Measurements from ENCODE around the gene TSPEAR.
"Not testable (repeated sequence)": the region's sequence is repeated elsewhere in the genome, so short reads cannot be mapped to it uniquely, and the experiment has no call there.

TSPEAR gene

GRCh38 chr21:44694776-44695175, 16.6 kb downstream of the TSPEAR start:
- Histone ChIP-seq H2AFZ (ENCODE audit: low read depth, low read length, severe bottlenecking) (no peak overlapping the region), H4K20me1 (ENCODE audit: low read depth, low read length) (no peaks in the 10 kb centered on the region), H3F3A (ENCODE audit: insufficient read depth) (no peaks in the 10 kb centered on the region), H3K79me2 (ENCODE audit: insufficient read depth, low read length) (no peaks in the 10 kb centered on the region), H3K27me3 (ENCODE audit: low read length) (no peaks in the 10 kb centered on the region), H3K4me2 (ENCODE audit: low read depth, low read length, poor library complexity, severe bottlenecking) (no peak overlapping the region), H3K9me3 (ENCODE audit: insufficient read depth, low read length) (no peaks in the 10 kb centered on the region), H3K9ac (ENCODE audit: low read length) (no peak overlapping the region), H3K27ac (ENCODE audit: low read depth, low read length) (no peak overlapping the region), H3K36me3 (ENCODE audit: low read length) (no peaks in the 10 kb centered on the region), H3K4me3 (ENCODE audit: insufficient read depth, low read length, poor library complexity, severe bottlenecking) (no peak overlapping the region), H3K9me2 (replicated peaks; ENCODE audit: insufficient read depth, low read length) (no peaks in the 10 kb centered on the region)
- TF ChIP-seq CTCF (IDR thresholded peaks at IDR 0.05; ENCODE audit: insufficient read depth, low read length, poor library complexity, severe bottlenecking), result no peak
- TF ChIP-seq EZH2phosphoT487 (conservative IDR thresholded peaks at IDR 0.05; ENCODE audit: low read length), result no peak

- Histone ChIP-seq H3K9ac (ENCODE audit: low read length) (no peak overlapping the region), H3K4me2 (ENCODE audit: low read depth, low read length, poor library complexity, severe bottlenecking) (no peak overlapping the region), H3K9me2 (replicated peaks; ENCODE audit: insufficient read depth, low read length) (no peaks in the 10 kb centered on the region), H3K79me2 (ENCODE audit: insufficient read depth, low read length) (no peaks in the 10 kb centered on the region), H4K20me1 (ENCODE audit: low read depth, low read length) (no peaks in the 10 kb centered on the region), H3K36me3 (ENCODE audit: low read length) (no peaks in the 10 kb centered on the region), H3F3A (ENCODE audit: insufficient read depth) (no peaks in the 10 kb centered on the region), H3K27me3 (ENCODE audit: low read length) (no peaks in the 10 kb centered on the region), H2AFZ (ENCODE audit: low read depth, low read length, severe bottlenecking) (no peak overlapping the region), H3K4me3 (ENCODE audit: insufficient read depth, low read length, poor library complexity, severe bottlenecking) (no peak overlapping the region), H3K27ac (ENCODE audit: low read depth, low read length) (no peak overlapping the region), H3K9me3 (ENCODE audit: insufficient read depth, low read length) (no peaks in the 10 kb centered on the region)
- TF ChIP-seq EZH2phosphoT487 (conservative IDR thresholded peaks at IDR 0.05; ENCODE audit: low read length) (no peak), CTCF (IDR thresholded peaks at IDR 0.05; ENCODE audit: insufficient read depth, low read length, poor library complexity, severe bottlenecking) (no peak)
Observed at GRCh38 chr21:44692798-44693512, 18.4 kb downstream of the TSPEAR start.

GRCh38 chr21:44691686-44692085, 19.7 kb downstream of the TSPEAR start:
- no peaks in the 10 kb centered on the region for H3K36me3 ChIP-seq (ENCODE audit: low read length)
- H3K9ac ChIP-seq (ENCODE audit: low read length), result no peak overlapping the region
- no peaks in the 10 kb centered on the region for H4K20me1 ChIP-seq (ENCODE audit: low read depth, low read length)
- H3K27ac ChIP-seq (ENCODE audit: low read depth, low read length), result no peak overlapping the region
- TF ChIP-seq EZH2phosphoT487 (conservative IDR thresholded peaks at IDR 0.05; ENCODE audit: low read length) (no peak), CTCF (IDR thresholded peaks at IDR 0.05; ENCODE audit: insufficient read depth, low read length, poor library complexity, severe bottlenecking) (no peak)
- no peak overlapping the region for H3K4me2 ChIP-seq (ENCODE audit: low read depth, low read length, poor library complexity, severe bottlenecking)
- no peaks in the 10 kb centered on the region for H3F3A ChIP-seq (ENCODE audit: insufficient read depth)
- no peaks in the 10 kb centered on the region for H3K9me3 ChIP-seq (ENCODE audit: insufficient read depth, low read length)
- no peak overlapping the region for H3K4me3 ChIP-seq (ENCODE audit: insufficient read depth, low read length, poor library complexity, severe bottlenecking)
- no peaks in the 10 kb centered on the region for H3K27me3 ChIP-seq (ENCODE audit: low read length)
- no peak overlapping the region for H2AFZ ChIP-seq (ENCODE audit: low read depth, low read length, severe bottlenecking)
- no peaks in the 10 kb centered on the region for H3K9me2 ChIP-seq (replicated peaks; ENCODE audit: insufficient read depth, low read length)
- no peaks in the 10 kb centered on the region for H3K79me2 ChIP-seq (ENCODE audit: insufficient read depth, low read length)

- not testable (repeated sequence) for H4K20me1 ChIP-seq (ENCODE audit: low read depth, low read length); H3K27ac ChIP-seq (ENCODE audit: low read depth, low read length); H3K36me3 ChIP-seq (ENCODE audit: low read length); H3K4me2 ChIP-seq (ENCODE audit: low read depth, low read length, poor library complexity, severe bottlenecking); H3K27me3 ChIP-seq (ENCODE audit: low read length); H2AFZ ChIP-seq (ENCODE audit: low read depth, low read length, severe bottlenecking); H3K9ac ChIP-seq (ENCODE audit: low read length); H3K4me3 ChIP-seq (ENCODE audit: insufficient read depth, low read length, poor library complexity, severe bottlenecking); H3F3A ChIP-seq (ENCODE audit: insufficient read depth); H3K9me3 ChIP-seq (ENCODE audit: insufficient read depth, low read length); H3K9me2 ChIP-seq (replicated peaks; ENCODE audit: insufficient read depth, low read length); H3K79me2 ChIP-seq (ENCODE audit: insufficient read depth, low read length)
Observed at GRCh38 chr21:44689740-44690139, 21.6 kb downstream of the TSPEAR start.

Data from SU-DHL-6 (cell line).